Measurements from ENCODE around the gene BMPR1A.

DNA sequence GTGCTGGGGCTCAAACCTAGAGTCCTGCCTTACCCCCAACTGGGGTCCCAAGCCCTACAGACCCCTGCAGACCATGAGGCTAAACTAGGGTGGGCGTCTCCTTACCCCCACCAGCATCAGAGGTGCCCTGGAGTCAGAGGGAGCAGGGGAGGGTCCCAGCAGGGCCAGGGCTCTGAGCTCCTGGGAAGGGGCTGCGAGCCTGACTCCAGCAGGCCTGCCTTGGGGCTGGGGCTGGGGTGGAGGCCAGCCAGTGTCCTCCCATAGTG is 203.3 kb downstream of the BMPR1A start:
- TF ChIP-seq, protein P1, sequence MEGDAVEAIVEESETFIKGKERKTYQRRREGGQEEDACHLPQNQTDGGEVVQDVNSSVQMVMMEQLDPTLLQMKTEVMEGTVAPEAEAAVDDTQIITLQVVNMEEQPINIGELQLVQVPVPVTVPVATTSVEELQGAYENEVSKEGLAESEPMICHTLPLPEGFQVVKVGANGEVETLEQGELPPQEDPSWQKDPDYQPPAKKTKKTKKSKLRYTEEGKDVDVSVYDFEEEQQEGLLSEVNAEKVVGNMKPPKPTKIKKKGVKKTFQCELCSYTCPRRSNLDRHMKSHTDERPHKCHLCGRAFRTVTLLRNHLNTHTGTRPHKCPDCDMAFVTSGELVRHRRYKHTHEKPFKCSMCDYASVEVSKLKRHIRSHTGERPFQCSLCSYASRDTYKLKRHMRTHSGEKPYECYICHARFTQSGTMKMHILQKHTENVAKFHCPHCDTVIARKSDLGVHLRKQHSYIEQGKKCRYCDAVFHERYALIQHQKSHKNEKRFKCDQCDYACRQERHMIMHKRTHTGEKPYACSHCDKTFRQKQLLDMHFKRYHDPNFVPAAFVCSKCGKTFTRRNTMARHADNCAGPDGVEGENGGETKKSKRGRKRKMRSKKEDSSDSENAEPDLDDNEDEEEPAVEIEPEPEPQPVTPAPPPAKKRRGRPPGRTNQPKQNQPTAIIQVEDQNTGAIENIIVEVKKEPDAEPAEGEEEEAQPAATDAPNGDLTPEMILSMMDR (IDR thresholded peaks at IDR 0.05; ENCODE audit: low read depth, low read length, missing input control): no peak
- TF ChIP-seq TAF1 (conservative IDR thresholded peaks at IDR 0.05): no peak
- TF ChIP-seq, protein P2, sequence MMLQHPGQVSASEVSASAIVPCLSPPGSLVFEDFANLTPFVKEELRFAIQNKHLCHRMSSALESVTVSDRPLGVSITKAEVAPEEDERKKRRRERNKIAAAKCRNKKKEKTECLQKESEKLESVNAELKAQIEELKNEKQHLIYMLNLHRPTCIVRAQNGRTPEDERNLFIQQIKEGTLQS (IDR thresholded peaks at IDR 0.05): no peak
- TF ChIP-seq, protein P3, sequence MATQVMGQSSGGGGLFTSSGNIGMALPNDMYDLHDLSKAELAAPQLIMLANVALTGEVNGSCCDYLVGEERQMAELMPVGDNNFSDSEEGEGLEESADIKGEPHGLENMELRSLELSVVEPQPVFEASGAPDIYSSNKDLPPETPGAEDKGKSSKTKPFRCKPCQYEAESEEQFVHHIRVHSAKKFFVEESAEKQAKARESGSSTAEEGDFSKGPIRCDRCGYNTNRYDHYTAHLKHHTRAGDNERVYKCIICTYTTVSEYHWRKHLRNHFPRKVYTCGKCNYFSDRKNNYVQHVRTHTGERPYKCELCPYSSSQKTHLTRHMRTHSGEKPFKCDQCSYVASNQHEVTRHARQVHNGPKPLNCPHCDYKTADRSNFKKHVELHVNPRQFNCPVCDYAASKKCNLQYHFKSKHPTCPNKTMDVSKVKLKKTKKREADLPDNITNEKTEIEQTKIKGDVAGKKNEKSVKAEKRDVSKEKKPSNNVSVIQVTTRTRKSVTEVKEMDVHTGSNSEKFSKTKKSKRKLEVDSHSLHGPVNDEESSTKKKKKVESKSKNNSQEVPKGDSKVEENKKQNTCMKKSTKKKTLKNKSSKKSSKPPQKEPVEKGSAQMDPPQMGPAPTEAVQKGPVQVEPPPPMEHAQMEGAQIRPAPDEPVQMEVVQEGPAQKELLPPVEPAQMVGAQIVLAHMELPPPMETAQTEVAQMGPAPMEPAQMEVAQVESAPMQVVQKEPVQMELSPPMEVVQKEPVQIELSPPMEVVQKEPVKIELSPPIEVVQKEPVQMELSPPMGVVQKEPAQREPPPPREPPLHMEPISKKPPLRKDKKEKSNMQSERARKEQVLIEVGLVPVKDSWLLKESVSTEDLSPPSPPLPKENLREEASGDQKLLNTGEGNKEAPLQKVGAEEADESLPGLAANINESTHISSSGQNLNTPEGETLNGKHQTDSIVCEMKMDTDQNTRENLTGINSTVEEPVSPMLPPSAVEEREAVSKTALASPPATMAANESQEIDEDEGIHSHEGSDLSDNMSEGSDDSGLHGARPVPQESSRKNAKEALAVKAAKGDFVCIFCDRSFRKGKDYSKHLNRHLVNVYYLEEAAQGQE (IDR thresholded peaks at IDR 0.05): no peak
- TF ChIP-seq, protein P4, sequence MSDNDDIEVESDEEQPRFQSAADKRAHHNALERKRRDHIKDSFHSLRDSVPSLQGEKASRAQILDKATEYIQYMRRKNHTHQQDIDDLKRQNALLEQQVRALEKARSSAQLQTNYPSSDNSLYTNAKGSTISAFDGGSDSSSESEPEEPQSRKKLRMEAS (IDR thresholded peaks at IDR 0.05): no peak
- no peak for TF ChIP-seq SP1 (IDR thresholded peaks at IDR 0.05)
- TF ChIP-seq YY1 (IDR thresholded peaks at IDR 0.05): no peak
- no peak for TF ChIP-seq EGR1 (IDR thresholded peaks at IDR 0.05; ENCODE audit: low read depth in 2 of 2)
- TF ChIP-seq RAD21 (IDR thresholded peaks at IDR 0.05): no peak
- TF ChIP-seq GABPA (IDR thresholded peaks at IDR 0.05 in 1 of 2, conservative IDR thresholded peaks at IDR 0.05 in 1 of 2): no peak
- no peak for TF ChIP-seq JUND (IDR thresholded peaks at IDR 0.05)
- TF ChIP-seq HNF4A (conservative IDR thresholded peaks at IDR 0.05): no peak
